Keratinocyte (primary cell): ENCODE data around the gene SCAP.

Source experiments
- EZH2 ChIP-seq: IDR thresholded peaks from one replicate; pipeline ENCODE4 v1.6.1; 2012; ENCODE audit warnings: inconsistent platforms, mild to moderate bottlenecking, low read length, moderate library complexity
- TF ChIP-seq, protein P1 (sequence below), 3 experiments: IDR thresholded peaks in 1 of 3; conservative IDR thresholded peaks in 1 of 3; optimal IDR thresholded peaks in 1 of 3; 2 replicates in 2 of 3; 3 replicates in 1 of 3; pipeline versions ENCODE3 to v1.5.1; 2011; ENCODE audit warnings: low read length in 3 of 3, mild to moderate bottlenecking in 3 of 3, moderate library complexity in 2 of 3, control low read depth in 1 of 3, inconsistent platforms in 1 of 3; ENCODE audit not compliant: insufficient read depth in 2 of 3; ENCODE audit errors: extremely low read depth in 1 of 3

DNA sequence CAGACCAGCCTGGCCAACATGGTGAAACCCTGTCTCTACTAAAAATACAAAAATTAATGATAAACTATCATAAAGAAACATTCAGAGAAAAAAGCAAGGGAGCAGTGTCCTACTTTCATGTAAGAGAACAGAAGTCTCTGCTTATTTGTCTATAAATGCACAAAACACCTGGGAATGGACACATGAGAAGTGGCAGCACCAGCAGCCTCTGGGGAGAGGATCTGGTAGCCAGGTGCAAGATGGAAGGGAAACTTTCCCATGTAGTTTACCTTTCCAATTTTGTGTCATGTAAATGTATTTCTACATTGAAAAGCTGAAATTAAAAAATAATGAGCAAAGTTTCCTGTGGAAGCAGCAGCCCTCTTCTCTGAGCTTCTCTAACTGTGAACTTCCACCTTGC is 18.8 kb downstream of the SCAP start:
- no peak for TF ChIP-seq EZH2
- TF ChIP-seq, protein P1, sequence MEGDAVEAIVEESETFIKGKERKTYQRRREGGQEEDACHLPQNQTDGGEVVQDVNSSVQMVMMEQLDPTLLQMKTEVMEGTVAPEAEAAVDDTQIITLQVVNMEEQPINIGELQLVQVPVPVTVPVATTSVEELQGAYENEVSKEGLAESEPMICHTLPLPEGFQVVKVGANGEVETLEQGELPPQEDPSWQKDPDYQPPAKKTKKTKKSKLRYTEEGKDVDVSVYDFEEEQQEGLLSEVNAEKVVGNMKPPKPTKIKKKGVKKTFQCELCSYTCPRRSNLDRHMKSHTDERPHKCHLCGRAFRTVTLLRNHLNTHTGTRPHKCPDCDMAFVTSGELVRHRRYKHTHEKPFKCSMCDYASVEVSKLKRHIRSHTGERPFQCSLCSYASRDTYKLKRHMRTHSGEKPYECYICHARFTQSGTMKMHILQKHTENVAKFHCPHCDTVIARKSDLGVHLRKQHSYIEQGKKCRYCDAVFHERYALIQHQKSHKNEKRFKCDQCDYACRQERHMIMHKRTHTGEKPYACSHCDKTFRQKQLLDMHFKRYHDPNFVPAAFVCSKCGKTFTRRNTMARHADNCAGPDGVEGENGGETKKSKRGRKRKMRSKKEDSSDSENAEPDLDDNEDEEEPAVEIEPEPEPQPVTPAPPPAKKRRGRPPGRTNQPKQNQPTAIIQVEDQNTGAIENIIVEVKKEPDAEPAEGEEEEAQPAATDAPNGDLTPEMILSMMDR (optimal IDR thresholded peaks at IDR 0.05 in 1 of 3, IDR thresholded peaks at IDR 0.05 in 1 of 3, conservative IDR thresholded peaks at IDR 0.05 in 1 of 3; ENCODE audit: extremely low read depth in 1 of 3, insufficient read depth in 2 of 3, low read length in 3 of 3) = no peak
